Measurements from ENCODE around the gene ALDH1A2.

ALDH1A2 gene

GRCh38 chr15:57949374-57949943 lies 116.1 kb downstream of the ALDH1A2 start:
- Histone ChIP-seq H4K5ac (ENCODE audit: low read length) (no peak overlapping the region), H4K8ac (ENCODE audit: low read depth, low read length) (no peak overlapping the region), H3K23ac (ENCODE audit: low read length) (no peak overlapping the region), H3K18ac (ENCODE audit: low read length) (no peak overlapping the region), H2BK15ac (replicated peaks; ENCODE audit: low read depth) (no peak overlapping the region), H2AK5ac (ENCODE audit: low read length) (no peak overlapping the region), H3K9ac (ENCODE audit: low read length) (no peak overlapping the region), H2BK120ac (ENCODE audit: low read depth, low read length) (no peak overlapping the region), H3K27me3 (ENCODE audit: insufficient read depth, low read length, poor library complexity) (no peaks in the 10 kb centered on the region), H2BK5ac (ENCODE audit: low read length) (no peak overlapping the region), H3K27ac (ENCODE audit: low read depth, low read length) (no peak overlapping the region), H3K4me2 (ENCODE audit: low read length) (no peak overlapping the region), H3K4ac (ENCODE audit: low read depth, low read length) (no peak overlapping the region), H3K56ac (ENCODE audit: low read length) (no peak overlapping the region), H3K4me1 (ENCODE audit: control insufficient read depth, low read depth, low read length) (no peaks in the 10 kb centered on the region), H3K36me3 (ENCODE audit: control insufficient read depth, insufficient read depth, low read length) (no peaks in the 10 kb centered on the region), H3K79me1 (ENCODE audit: low read length) (no peaks in the 10 kb centered on the region), H3K4me3 (ENCODE audit: low read length) (no peak overlapping the region), H3K79me2 (ENCODE audit: control insufficient read depth, insufficient read depth, low read length) (no peaks in the 10 kb centered on the region)
- DNase-seq: no peak
- WGBS (ENCODE audit: extremely low coverage, insufficient coverage, low lambda C conversion rate): no CpG with 5 or more reads among the region's 3 CpGs

GRCh38 chr15:57948351-57949289 lies 116.9 kb downstream of the ALDH1A2 start:
- no peaks in the 10 kb centered on the region for H3K4me1 ChIP-seq (ENCODE audit: control insufficient read depth, low read depth, low read length)
- no peak overlapping the region for H2BK5ac ChIP-seq (ENCODE audit: low read length)
- no peaks in the 10 kb centered on the region for H3K79me1 ChIP-seq (ENCODE audit: low read length)
- no peak overlapping the region for H2BK15ac ChIP-seq (replicated peaks; ENCODE audit: low read depth)
- H3K4me3 ChIP-seq (ENCODE audit: low read length): no peak overlapping the region
- H4K5ac ChIP-seq (ENCODE audit: low read length): no peak overlapping the region
- H4K8ac ChIP-seq (ENCODE audit: low read depth, low read length): no peak overlapping the region
- H3K27me3 ChIP-seq (ENCODE audit: insufficient read depth, low read length, poor library complexity): no peaks in the 10 kb centered on the region
- no CpG with 5 or more reads among the region's 9 CpGs for WGBS (ENCODE audit: extremely low coverage, insufficient coverage, low lambda C conversion rate)
- no peak for DNase-seq
- no peak overlapping the region for H2BK120ac ChIP-seq (ENCODE audit: low read depth, low read length)
- H3K18ac ChIP-seq (ENCODE audit: low read length): no peak overlapping the region
- H3K4ac ChIP-seq (ENCODE audit: low read depth, low read length): no peak overlapping the region
- H3K56ac ChIP-seq (ENCODE audit: low read length): no peak overlapping the region
- no peak overlapping the region for H3K4me2 ChIP-seq (ENCODE audit: low read length)
- no peaks in the 10 kb centered on the region for H3K79me2 ChIP-seq (ENCODE audit: control insufficient read depth, insufficient read depth, low read length)
- H3K27ac ChIP-seq (ENCODE audit: low read depth, low read length): no peak overlapping the region
- H3K36me3 ChIP-seq (ENCODE audit: control insufficient read depth, insufficient read depth, low read length): no peaks in the 10 kb centered on the region
- H3K23ac ChIP-seq (ENCODE audit: low read length): no peak overlapping the region
- H3K9ac ChIP-seq (ENCODE audit: low read length): no peak overlapping the region
- no peak overlapping the region for H2AK5ac ChIP-seq (ENCODE audit: low read length)

- peak; percentile 33 for DNase-seq
- H3K4ac ChIP-seq (ENCODE audit: low read depth, low read length): no peak overlapping the region
- no peak overlapping the region for H2BK120ac ChIP-seq (ENCODE audit: low read depth, low read length)
- H4K8ac ChIP-seq (ENCODE audit: low read depth, low read length): no peak overlapping the region
- H2BK5ac ChIP-seq (ENCODE audit: low read length): no peak overlapping the region
- no peaks in the 10 kb centered on the region for H3K27me3 ChIP-seq (ENCODE audit: insufficient read depth, low read length, poor library complexity)
- no peaks in the 10 kb centered on the region for H3K4me1 ChIP-seq (ENCODE audit: control insufficient read depth, low read depth, low read length)
- no peak overlapping the region for H2AK5ac ChIP-seq (ENCODE audit: low read length)
- H3K9ac ChIP-seq (ENCODE audit: low read length): no peak overlapping the region
- H3K36me3 ChIP-seq (ENCODE audit: control insufficient read depth, insufficient read depth, low read length): no peaks in the 10 kb centered on the region
- H3K4me2 ChIP-seq (ENCODE audit: low read length): no peak overlapping the region
- H4K5ac ChIP-seq (ENCODE audit: low read length): no peak overlapping the region
- H3K27ac ChIP-seq (ENCODE audit: low read depth, low read length): no peak overlapping the region
- no peak overlapping the region for H3K56ac ChIP-seq (ENCODE audit: low read length)
- H3K18ac ChIP-seq (ENCODE audit: low read length): no peak overlapping the region
- no peaks in the 10 kb centered on the region for H3K79me2 ChIP-seq (ENCODE audit: control insufficient read depth, insufficient read depth, low read length)
- no CpG with 5 or more reads among the region's 3 CpGs for WGBS (ENCODE audit: extremely low coverage, insufficient coverage, low lambda C conversion rate)
- no peak overlapping the region for H3K23ac ChIP-seq (ENCODE audit: low read length)
- H2BK15ac ChIP-seq (replicated peaks; ENCODE audit: low read depth): no peak overlapping the region
- H3K4me3 ChIP-seq (ENCODE audit: low read length): no peak overlapping the region
- H3K79me1 ChIP-seq (ENCODE audit: low read length): no peaks in the 10 kb centered on the region
Observed at GRCh38 chr15:57947781-57948180, 117.7 kb downstream of the ALDH1A2 start.

DNA sequence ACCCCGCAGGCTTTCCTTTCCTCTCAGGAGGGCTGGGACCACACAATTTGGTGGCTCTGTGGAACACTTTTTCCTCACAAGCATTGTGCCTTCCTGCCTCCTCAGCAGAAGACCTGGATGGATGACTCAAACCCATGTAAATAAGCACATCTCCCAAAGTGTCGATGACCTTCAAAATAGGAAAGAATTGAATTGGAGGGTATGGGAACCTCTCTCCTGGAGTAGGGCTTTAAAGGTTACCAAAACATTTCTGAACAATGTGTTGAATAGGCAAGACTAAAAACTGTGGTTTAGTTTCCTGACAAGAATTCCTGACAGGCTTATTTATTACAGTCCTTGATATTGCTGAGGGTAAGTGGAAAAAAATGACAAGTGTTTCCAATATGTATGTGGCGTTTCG lies 118.2 kb downstream of the ALDH1A2 start:
- no peak for DNase-seq
- H3K36me3 ChIP-seq (ENCODE audit: control insufficient read depth, insufficient read depth, low read length): no peaks in the 10 kb centered on the region
- H3K4me1 ChIP-seq (ENCODE audit: control insufficient read depth, low read depth, low read length): no peaks in the 10 kb centered on the region
- no peak overlapping the region for H2BK5ac ChIP-seq (ENCODE audit: low read length)
- no peak overlapping the region for H4K8ac ChIP-seq (ENCODE audit: low read depth, low read length)
- H3K23ac ChIP-seq (ENCODE audit: low read length): no peak overlapping the region
- no CpG with 5 or more reads among the region's 4 CpGs for WGBS (ENCODE audit: extremely low coverage, insufficient coverage, low lambda C conversion rate)
- H2BK15ac ChIP-seq (replicated peaks; ENCODE audit: low read depth): no peak overlapping the region
- no peak overlapping the region for H2BK120ac ChIP-seq (ENCODE audit: low read depth, low read length)
- H3K4ac ChIP-seq (ENCODE audit: low read depth, low read length): no peak overlapping the region
- no peaks in the 10 kb centered on the region for H3K79me1 ChIP-seq (ENCODE audit: low read length)
- no peak overlapping the region for H3K4me3 ChIP-seq (ENCODE audit: low read length)
- no peaks in the 10 kb centered on the region for H3K79me2 ChIP-seq (ENCODE audit: control insufficient read depth, insufficient read depth, low read length)
- no peak overlapping the region for H3K27ac ChIP-seq (ENCODE audit: low read depth, low read length)
- H3K18ac ChIP-seq (ENCODE audit: low read length): no peak overlapping the region
- H3K4me2 ChIP-seq (ENCODE audit: low read length): no peak overlapping the region
- no peak overlapping the region for H3K56ac ChIP-seq (ENCODE audit: low read length)
- H3K9ac ChIP-seq (ENCODE audit: low read length): no peak overlapping the region
- no peak overlapping the region for H2AK5ac ChIP-seq (ENCODE audit: low read length)
- no peaks in the 10 kb centered on the region for H3K27me3 ChIP-seq (ENCODE audit: insufficient read depth, low read length, poor library complexity)
- no peak overlapping the region for H4K5ac ChIP-seq (ENCODE audit: low read length)

DNA sequence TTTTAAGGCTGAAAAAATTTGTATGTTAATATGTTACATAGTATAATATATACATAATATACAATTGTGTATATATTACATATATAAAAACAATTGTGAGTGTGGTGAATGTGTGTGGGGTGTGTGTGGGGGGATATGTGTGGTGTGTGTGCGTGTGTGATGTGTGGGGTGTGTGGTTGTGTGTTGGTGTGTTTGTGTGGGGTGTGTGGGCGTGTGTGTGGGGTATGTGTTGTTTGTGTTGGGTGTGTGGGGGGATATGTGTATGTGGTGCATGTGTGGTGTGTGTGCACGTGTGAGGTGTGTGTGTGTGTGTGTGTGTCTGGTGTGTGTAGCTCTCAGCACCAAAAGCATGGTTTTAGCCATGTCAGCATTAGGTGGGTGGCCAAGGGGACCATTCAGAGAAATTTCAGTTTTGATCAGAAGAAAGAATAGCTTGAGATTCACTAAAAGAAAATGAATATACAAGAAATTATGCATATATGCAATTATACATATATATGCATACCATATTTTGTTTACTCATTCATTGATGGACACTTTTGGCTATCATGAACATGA lies 118.9 kb downstream of the ALDH1A2 start:
- Histone ChIP-seq H2BK5ac (ENCODE audit: low read length) (no peak overlapping the region), H3K4me2 (ENCODE audit: low read length) (no peak overlapping the region), H3K27me3 (ENCODE audit: insufficient read depth, low read length, poor library complexity) (no peaks in the 10 kb centered on the region), H2BK15ac (replicated peaks; ENCODE audit: low read depth) (no peak overlapping the region), H3K4me3 (ENCODE audit: low read length) (no peak overlapping the region), H4K8ac (ENCODE audit: low read depth, low read length) (no peak overlapping the region), H3K79me2 (ENCODE audit: control insufficient read depth, insufficient read depth, low read length) (no peaks in the 10 kb centered on the region), H3K4ac (ENCODE audit: low read depth, low read length) (no peak overlapping the region), H3K36me3 (ENCODE audit: control insufficient read depth, insufficient read depth, low read length) (no peaks in the 10 kb centered on the region), H4K5ac (ENCODE audit: low read length) (no peak overlapping the region), H3K27ac (ENCODE audit: low read depth, low read length) (no peak overlapping the region), H2BK120ac (ENCODE audit: low read depth, low read length) (no peak overlapping the region), H3K79me1 (ENCODE audit: low read length) (no peaks in the 10 kb centered on the region), H2AK5ac (ENCODE audit: low read length) (no peak overlapping the region), H3K9ac (ENCODE audit: low read length) (no peak overlapping the region), H3K56ac (ENCODE audit: low read length) (no peak overlapping the region), H3K23ac (ENCODE audit: low read length) (no peak overlapping the region), H3K4me1 (ENCODE audit: control insufficient read depth, low read depth, low read length) (no peaks in the 10 kb centered on the region), H3K18ac (ENCODE audit: low read length) (no peak overlapping the region)
- 100% methylated on average over 1 of the region's 3 CpGs for WGBS (ENCODE audit: extremely low coverage, insufficient coverage, low lambda C conversion rate)
- no peak for DNase-seq

Measured in mesendoderm (in vitro differentiated cells).